Adrenal gland (tissue), 12 donors: ENCODE results near the gene MRPS35. TPM values are rescaled to one million over a fixed set of nuclear protein-coding genes. Genes with fewer than 3 reads are reported as not detected.

Experiments
- DNase-seq, 7 donors: peaks; one replicate each; pipeline ENCODE4 v3.0.0-alpha.2; 2019 to 2020
- H3K27ac ChIP-seq, 5 donors: fragments of 200-600 bp; sonication (generic) in 4 of 5; 1 replicate in 3 of 5; 2 replicates in 2 of 5; pipeline versions ENCODE4 v1.5.1 to v1.8.0; 2016 to 2020; ENCODE audit warnings: mild to moderate bottlenecking in 1 of 5
- H3K27me3 ChIP-seq: fragments of 200-600 bp; 2 replicates; pipeline ENCODE4 v1.8.0; 2021
- H3K36me3 ChIP-seq, 2 donors: fragments of 200-600 bp; replicated peaks in 1 of 2; 1 replicate in 1 of 2; 2 replicates in 1 of 2; pipeline versions ENCODE4 v1.5.1 to v1.8.0; 2018 to 2022
- H3K4me1 ChIP-seq, 2 donors: fragments of 200-600 bp; replicated peaks in 1 of 2; 1 replicate in 1 of 2; 2 replicates in 1 of 2; pipeline versions ENCODE4 v1.5.1 to v1.8.0; 2018 to 2021
- H3K4me3 ChIP-seq, 4 donors: fragments of 200-600 bp; sonication (generic) in 3 of 4; one replicate each; pipeline ENCODE4 v1.5.1; 2016 to 2018
- H3K9me3 ChIP-seq, 3 donors: fragments of 200-600 bp; sonication (generic) in 1 of 3; replicated peaks in 1 of 3; 1 replicate in 2 of 3; 2 replicates in 1 of 3; pipeline versions ENCODE4 v1.5.1 to v1.8.0; 2016 to 2021
- POLR2A ChIP-seq, 2 donors: fragments of 450-650 bp; IDR thresholded peaks; one replicate each; pipeline ENCODE4 v1.6.1; 2017; ENCODE audit warnings: antibody characterized with exemption in 2 of 2, mild to moderate bottlenecking in 2 of 2, moderate library complexity in 1 of 2
- WGBS, 4 donors: extraction: QIAGEN DNeasy Blood & Tissue Kit in 2 of 4; methylation state at CpG; one replicate each; pipeline versions ENCODE4 v1.1.5 to v1.1.7; 2013 to 2017; 5-methylcytosine and 5-hydroxymethylcytosine counted together
- intact Hi-C, 2 donors: fragments of 100-400 bp; cut with DNase I; formaldehyde crosslinking; loops; one replicate each; pipeline versions ENCODE4 v1.14.1 to v1.15.0; 2022 to 2023
- polyA plus RNA-seq, 3 donors: library from polyadenylated mRNA; stranded (reverse); fragments of 200-250 nt in 2 of 3; fragments of 350-450 nt in 1 of 3; fragmentation: Illumina TruSeq in 1 of 3; extraction: RNeasy Lipid Tissue Mini Kit (QIAGEN cat#74804) in 1 of 3; gene quantifications; one replicate each; pipeline ENCODE4 v1.2.3, GENCODE V29; 2013 to 2014
- total RNA-seq, 9 donors: library from RNA; depleted of rRNA in 4 of 9; stranded (reverse); fragments of >200 nt in 4 of 9; fragments of 120-200 nt in 1 of 9; fragmentation: NEBNext Ultra II Directional in 1 of 9; extraction: Animal tissue kit (Norgen Biotek cat#: 25700) in 1 of 9; gene quantifications; one replicate each; pipeline versions ENCODE4 v1.1.0 to v1.2.4, GENCODE V29; 2013 to 2023
- TF ChIP-seq, protein P1 (sequence below), 6 experiments: fragments of 450-650 bp in 4 of 6; fragments of 200-600 bp in 2 of 6; sonication (generic) in 1 of 6; IDR thresholded peaks; 1 replicate in 5 of 6; 2 replicates in 1 of 6; pipeline versions ENCODE4 v1.5.1 to v1.8.0; 2016 to 2021; ENCODE audit warnings: antibody characterized with exemption in 6 of 6, mild to moderate bottlenecking in 2 of 6, moderate library complexity in 1 of 6
- donor health status: healthy with polysubstance abuse.
- donor health status: Bipolar disorder and iron deficiency.
- donor health status: DM: yes; HTN: yes; CAD: no.
- donor health status: DM: no; HTN: no; CAD: no.
- donor health status: DM: no; HTN: no; CAD: no.
- donor health status: DM: yes; HTN: yes; CAD: no.

MRPS35 gene
- total and polyA plus RNA-seq, 12 donors: 21.0 to 137 (median 58.9) TPM

DNA sequence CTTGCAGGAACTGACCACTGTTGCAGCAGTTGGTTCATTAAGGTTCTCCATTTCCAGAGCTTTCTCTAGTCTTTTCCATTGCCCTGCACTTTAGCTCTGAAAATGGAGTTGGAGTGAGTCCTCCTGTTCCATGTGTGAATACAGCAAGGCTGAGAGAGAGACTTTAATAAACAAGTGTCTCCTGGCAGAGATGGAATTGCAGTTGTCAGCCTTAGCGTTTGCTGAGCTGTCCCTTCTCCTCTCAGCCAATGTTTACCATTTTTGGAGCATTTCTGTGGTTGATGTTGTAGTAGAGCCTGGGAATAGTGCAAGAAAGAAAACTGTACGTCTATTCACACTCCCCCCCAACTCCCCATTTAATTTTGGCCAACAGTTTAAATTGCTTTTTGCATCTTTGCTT lies 76.9 kb downstream of the MRPS35 start:
- intact Hi-C loops: no loop called here
- Histone ChIP-seq H3K27me3 (no peaks in the 10 kb centered on the region), H3K4me1 (peaks cover 0 to 6% of the 10 kb centered on the region in 2 donors), H3K9me3 (no peaks in the 10 kb centered on the region), H3K27ac (no peak overlapping the region), H3K36me3 (peaks cover 0 to 8% of the 10 kb centered on the region in 2 donors), H3K4me3 (no peak overlapping the region)
- TF ChIP-seq, protein P1, sequence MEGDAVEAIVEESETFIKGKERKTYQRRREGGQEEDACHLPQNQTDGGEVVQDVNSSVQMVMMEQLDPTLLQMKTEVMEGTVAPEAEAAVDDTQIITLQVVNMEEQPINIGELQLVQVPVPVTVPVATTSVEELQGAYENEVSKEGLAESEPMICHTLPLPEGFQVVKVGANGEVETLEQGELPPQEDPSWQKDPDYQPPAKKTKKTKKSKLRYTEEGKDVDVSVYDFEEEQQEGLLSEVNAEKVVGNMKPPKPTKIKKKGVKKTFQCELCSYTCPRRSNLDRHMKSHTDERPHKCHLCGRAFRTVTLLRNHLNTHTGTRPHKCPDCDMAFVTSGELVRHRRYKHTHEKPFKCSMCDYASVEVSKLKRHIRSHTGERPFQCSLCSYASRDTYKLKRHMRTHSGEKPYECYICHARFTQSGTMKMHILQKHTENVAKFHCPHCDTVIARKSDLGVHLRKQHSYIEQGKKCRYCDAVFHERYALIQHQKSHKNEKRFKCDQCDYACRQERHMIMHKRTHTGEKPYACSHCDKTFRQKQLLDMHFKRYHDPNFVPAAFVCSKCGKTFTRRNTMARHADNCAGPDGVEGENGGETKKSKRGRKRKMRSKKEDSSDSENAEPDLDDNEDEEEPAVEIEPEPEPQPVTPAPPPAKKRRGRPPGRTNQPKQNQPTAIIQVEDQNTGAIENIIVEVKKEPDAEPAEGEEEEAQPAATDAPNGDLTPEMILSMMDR (IDR thresholded peaks at IDR 0.05): no peak
- no peak for TF ChIP-seq POLR2A (IDR thresholded peaks at IDR 0.05)
- DNase-seq: no peak
- WGBS, 4 donors: 83 to 95% (median 86%) methylated on average over 2 of the region's 2 CpGs

DNA sequence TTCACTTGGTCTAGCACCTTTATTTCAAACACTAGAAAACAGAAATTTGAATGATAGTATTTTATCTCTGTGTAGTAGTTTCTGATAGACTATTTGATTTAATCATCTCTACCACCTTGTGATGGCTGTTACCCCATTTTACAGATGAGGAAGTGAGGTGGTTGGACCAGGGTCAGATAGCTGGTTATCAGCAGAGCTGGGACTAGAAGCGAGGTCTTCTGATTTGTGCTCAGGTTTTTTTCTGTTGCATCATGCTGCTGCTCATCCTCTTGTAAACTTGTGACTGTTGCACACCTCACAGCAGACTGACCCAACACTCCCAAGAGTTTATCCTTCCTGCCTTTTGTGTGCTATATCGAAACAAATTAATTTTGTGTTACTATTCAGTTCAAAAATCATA lies 79.5 kb downstream of the MRPS35 start:
- no peak for DNase-seq
- Histone ChIP-seq H3K4me3 (no peak overlapping the region), H3K27ac (no peak overlapping the region), H3K9me3 (no peaks in the 10 kb centered on the region), H3K36me3 (peaks cover 0 to 8% of the 10 kb centered on the region in 2 donors), H3K27me3 (no peaks in the 10 kb centered on the region), H3K4me1 (no peaks in the 10 kb centered on the region)
- intact Hi-C loops: no loop called here
- TF ChIP-seq POLR2A (IDR thresholded peaks at IDR 0.05): no peak
- TF ChIP-seq, protein P1 (IDR thresholded peaks at IDR 0.05): no peak
- WGBS, 4 donors: 92 to 98% (median 96%) methylated on average over 2 of the region's 2 CpGs

DNA sequence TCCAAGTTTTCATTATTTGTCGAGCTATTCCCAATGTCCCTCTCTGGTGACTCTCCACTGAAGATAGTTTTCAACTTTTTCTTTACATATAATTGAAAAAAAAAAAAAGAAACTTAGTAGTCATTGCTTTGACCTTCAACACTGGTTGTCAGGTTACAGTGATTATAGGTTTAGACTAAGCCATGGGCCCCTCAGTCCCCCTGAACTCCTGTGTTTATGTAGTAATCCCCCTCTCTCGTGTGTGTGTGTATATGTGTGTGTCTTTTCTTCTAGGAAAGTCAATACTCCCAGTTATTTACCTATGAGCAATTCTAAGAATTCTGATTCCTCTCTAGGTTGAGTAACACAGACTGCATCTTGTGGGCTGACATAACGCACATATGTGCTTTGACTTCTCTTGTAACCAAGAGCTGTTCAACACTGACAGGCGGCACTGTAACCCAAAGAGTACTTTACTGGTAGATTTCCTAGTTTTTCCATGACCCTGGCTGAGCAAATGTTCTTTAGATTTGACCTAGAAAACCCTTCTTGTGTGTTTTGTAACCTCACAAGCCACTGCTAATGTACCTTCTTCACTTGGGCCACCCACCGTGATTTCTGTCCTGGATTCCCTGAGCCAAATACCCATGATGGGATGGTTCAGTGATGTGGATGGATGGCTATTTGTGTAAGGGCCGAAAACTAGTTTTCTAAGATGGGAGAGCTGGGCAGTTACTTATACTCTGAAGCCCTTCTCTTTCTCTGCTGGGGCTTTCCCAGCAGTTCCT lies 84.4 kb downstream of the MRPS35 start:
- Histone ChIP-seq H3K4me1 (no peaks in the 10 kb centered on the region), H3K36me3 (peaks cover 0 to 44% of the 10 kb centered on the region in 2 donors), H3K4me3 (no peak overlapping the region), H3K27me3 (no peaks in the 10 kb centered on the region), H3K9me3 (no peaks in the 10 kb centered on the region), H3K27ac (no peak overlapping the region)
- intact Hi-C loops: no loop called here
- TF ChIP-seq POLR2A (IDR thresholded peaks at IDR 0.05): no peak
- TF ChIP-seq, protein P1 (IDR thresholded peaks at IDR 0.05): no peak
- DNase-seq: no peak
- 87 to 91% (median 89%) methylated on average over 6 of the region's 6 CpGs for WGBS, 4 donors

DNA sequence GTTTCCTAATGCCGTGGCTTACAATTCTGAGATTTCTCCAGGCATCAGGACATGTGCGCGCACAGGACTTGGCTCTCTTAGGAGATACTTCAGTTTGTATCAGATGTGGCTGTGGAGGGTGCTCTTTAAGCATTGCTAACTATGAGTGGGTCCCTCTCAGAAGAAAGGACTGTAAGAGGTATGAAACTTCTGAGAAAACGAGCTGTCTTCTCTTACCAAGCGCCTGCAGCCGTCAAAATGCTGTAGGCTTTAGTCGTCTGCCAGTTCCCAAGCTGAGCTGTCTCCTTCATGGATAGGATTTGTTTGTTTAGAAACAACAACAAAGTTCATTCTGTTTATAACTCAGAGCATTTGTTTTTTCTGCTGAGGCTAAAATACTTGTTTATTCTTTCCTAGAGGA lies 85.5 kb downstream of the MRPS35 start:
- Histone ChIP-seq H3K36me3 (peaks cover 0 to 44% of the 10 kb centered on the region in 2 donors), H3K27me3 (no peaks in the 10 kb centered on the region), H3K4me3 (no peak overlapping the region), H3K4me1 (no peaks in the 10 kb centered on the region), H3K27ac (no peak overlapping the region), H3K9me3 (no peaks in the 10 kb centered on the region)
- DNase-seq: no peak
- WGBS, 4 donors: 89 to 97% (median 93%) methylated on average over 7 of the region's 7 CpGs
- TF ChIP-seq, protein P1 (IDR thresholded peaks at IDR 0.05): no peak
- TF ChIP-seq POLR2A (IDR thresholded peaks at IDR 0.05): no peak
- intact Hi-C loops: no loop called here
